CD8-positive, alpha-beta memory T cell (primary cell): ENCODE data around the gene KRT8. TPM values are rescaled to one million over a fixed set of nuclear protein-coding genes. Genes with fewer than 3 reads are reported as not detected.
A peak's percentile ranks its signal among the peaks of the same experiment; 100 is the strongest.

Source experiments
- CTCF ChIA-PET: fragments of 350-600 bp; sonication (Branson Sonifier 250); formaldehyde crosslinking; loops from one replicate; lab custom pipeline; 2021; ENCODE audit warnings: antibody characterized with exemption; lab: Charles Lee
- POLR2A ChIA-PET: fragments of 350-600 bp; sonication (Branson Sonifier 250); formaldehyde crosslinking; loops from one replicate; lab custom pipeline; 2021; ENCODE audit warnings: antibody characterized with exemption; lab: Charles Lee
- DNase-seq, 5 donors: peaks; one replicate each; pipeline versions ENCODE4 v3.0.0 to v3.0.0-alpha.2; 2020 to 2022; ENCODE audit warnings: mixed read lengths in 1 of 5
- H3K27ac ChIP-seq: one replicate; pipeline ENCODE4 v1.7.0; 2013; ENCODE audit warnings: low read depth, mild to moderate bottlenecking, low read length, moderate library complexity
- H3K27me3 ChIP-seq: 2 replicates; pipeline ENCODE4 v1.7.0; 2013; ENCODE audit warnings: low read length, mild to moderate bottlenecking; ENCODE audit not compliant: insufficient read depth, poor library complexity, severe bottlenecking
- H3K36me3 ChIP-seq: 2 replicates; pipeline ENCODE4 v1.7.0; 2013; ENCODE audit warnings: mild to moderate bottlenecking, low read length, moderate library complexity; ENCODE audit not compliant: insufficient read depth
- H3K4me1 ChIP-seq: 2 replicates; pipeline ENCODE4 v1.7.0; 2013; ENCODE audit warnings: mild to moderate bottlenecking, low read length, moderate library complexity; ENCODE audit not compliant: insufficient read depth
- H3K4me3 ChIP-seq: 2 replicates; pipeline ENCODE4 v1.7.0; 2013; ENCODE audit warnings: mild to moderate bottlenecking, low read length
- H3K9me3 ChIP-seq: 2 replicates; pipeline ENCODE4 v1.7.0; 2013; ENCODE audit warnings: mild to moderate bottlenecking, low read length
- H3K27ac Mint-ChIP-seq, 8 donors: one replicate each; pipeline ENCODE4 v1.8.0; 2020 to 2021; ENCODE audit warnings: mixed read lengths in 8 of 8, mild to moderate bottlenecking in 6 of 8, inconsistent platforms in 3 of 8, moderate library complexity in 3 of 8
- H3K27me3 Mint-ChIP-seq, 2 donors: one replicate each; pipeline ENCODE4 v1.8.0; 2020 to 2021; ENCODE audit warnings: mixed read lengths in 2 of 2, mild to moderate bottlenecking in 1 of 2, moderate library complexity in 1 of 2
- H3K36me3 Mint-ChIP-seq, 3 donors: one replicate each; pipeline ENCODE4 v1.8.0; 2020 to 2021; ENCODE audit warnings: mixed read lengths in 3 of 3, inconsistent platforms in 1 of 3, mild to moderate bottlenecking in 1 of 3
- H3K4me1 Mint-ChIP-seq, 3 donors: one replicate each; pipeline ENCODE4 v1.8.0; 2020 to 2021; ENCODE audit warnings: mixed read lengths in 3 of 3, inconsistent platforms in 1 of 3, mild to moderate bottlenecking in 1 of 3
- H3K4me3 Mint-ChIP-seq, 7 donors: one replicate each; pipeline ENCODE4 v1.8.0; 2020 to 2021; ENCODE audit warnings: mixed read lengths in 7 of 7, mild to moderate bottlenecking in 6 of 7, moderate library complexity in 4 of 7, inconsistent platforms in 2 of 7
- H3K9me3 Mint-ChIP-seq, 5 donors: one replicate each; pipeline ENCODE4 v1.8.0; 2020 to 2022; ENCODE audit warnings: mixed read lengths in 5 of 5, mild to moderate bottlenecking in 3 of 5, moderate library complexity in 2 of 5, inconsistent platforms in 1 of 5
- polyA plus RNA-seq: library from polyadenylated mRNA; unstranded; fragments of 300-500 nt; fragmentation: Illumina TruSeq; gene quantifications from one replicate; pipeline ENCODE4 v1.2.3, GENCODE V29; 2021
- total RNA-seq, 2 experiments: library from RNA; stranded (reverse); gene quantifications; one replicate each; pipeline ENCODE4 v1.2.3, GENCODE V29; 2021

Gene KRT8
- total and polyA plus RNA-seq, 3 experiments from 2014 or later = 0.46 to 1.0 TPM; not detected in 1

DNA sequence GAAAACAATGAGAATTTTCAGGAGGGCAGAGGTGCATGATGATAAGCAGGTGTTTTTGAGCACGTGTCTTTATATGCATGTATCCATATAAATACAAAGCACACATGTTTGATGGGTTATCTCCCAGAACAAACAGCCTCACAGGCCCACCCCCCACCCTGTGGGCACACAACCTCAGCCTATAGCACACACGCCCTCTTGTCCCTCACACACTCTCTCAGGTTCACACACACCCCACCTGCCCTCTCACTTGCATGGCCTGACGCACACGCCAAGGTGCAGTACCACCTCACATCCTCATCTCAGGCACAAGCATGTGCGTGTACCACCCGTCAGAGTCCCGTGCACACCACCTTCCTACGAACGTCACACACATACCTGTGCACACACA, 8.6 kb upstream of the KRT8 start:
- H3K36me3 ChIP-seq = no peaks in the 10 kb centered on the region
- H3K9me3 ChIP-seq = no peaks in the 10 kb centered on the region
- H3K27ac Mint-ChIP-seq = peak overlapping the region in 1 of 8 donors; percentile 92
- H3K27me3 ChIP-seq = no peaks in the 10 kb centered on the region
- H3K4me3 Mint-ChIP-seq = no peak overlapping the region
- peaks cover 3 to 10% of the 10 kb centered on the region in 2 donors for H3K27me3 Mint-ChIP-seq
- no peaks in the 10 kb centered on the region for H3K36me3 Mint-ChIP-seq
- no peaks in the 10 kb centered on the region for H3K4me1 ChIP-seq
- H3K9me3 Mint-ChIP-seq = no peaks in the 10 kb centered on the region
- no peaks in the 10 kb centered on the region for H3K4me1 Mint-ChIP-seq
- no peak for DNase-seq
- no peak overlapping the region for H3K4me3 ChIP-seq
- H3K27ac ChIP-seq = no peak overlapping the region
- ChIA-PET CTCF (interaction anchor here (0.8 kb wide), 1 partner anchor 28 kb away, joined by 3 read pairs; no protein-coding TSS in a partner anchor), POLR2A (no interaction called here)

DNA sequence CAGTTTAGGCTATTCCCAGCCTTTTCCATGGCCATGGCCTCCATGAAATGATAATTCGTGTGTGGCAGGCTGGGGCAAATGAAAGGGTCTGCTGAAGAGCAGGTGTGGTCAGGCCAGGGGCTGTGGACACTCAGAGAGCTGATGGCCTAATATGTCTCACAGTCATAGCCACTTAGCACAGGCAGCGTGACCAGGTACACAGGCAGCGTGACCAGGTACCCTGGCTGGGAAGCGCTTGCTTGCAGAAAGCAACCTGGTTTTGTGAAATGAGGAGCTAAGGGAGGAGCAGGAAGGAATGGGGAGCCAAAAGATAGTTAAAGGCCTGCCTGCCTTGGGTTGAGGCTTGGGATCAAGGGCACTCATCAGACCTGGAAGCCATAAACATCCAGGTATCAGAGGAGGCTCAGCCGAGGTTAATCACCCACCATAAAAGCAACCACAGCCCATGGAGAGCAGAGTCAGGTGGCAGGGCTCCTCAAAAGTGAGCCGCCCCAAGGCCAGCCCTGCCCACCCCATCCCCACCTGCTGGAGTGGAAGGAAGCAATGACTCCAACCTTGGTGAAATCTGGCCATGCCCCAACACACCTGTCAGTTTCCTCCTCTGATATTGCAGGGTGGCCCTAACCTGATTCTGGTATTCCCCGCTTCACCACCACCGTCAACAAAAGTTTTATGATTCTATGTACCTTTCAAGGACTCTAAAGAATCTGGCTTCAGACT, 8.0 kb upstream of the KRT8 start:
- no peak overlapping the region for H3K4me3 ChIP-seq
- POLR2A ChIA-PET = no interaction called here
- H3K4me3 Mint-ChIP-seq = no peak overlapping the region
- no peaks in the 10 kb centered on the region for H3K27me3 ChIP-seq
- H3K4me1 Mint-ChIP-seq = no peaks in the 10 kb centered on the region
- peaks cover 3 to 10% of the 10 kb centered on the region in 2 donors for H3K27me3 Mint-ChIP-seq
- H3K27ac ChIP-seq = no peak overlapping the region
- no peak for DNase-seq
- CTCF ChIA-PET = no interaction called here
- no peaks in the 10 kb centered on the region for H3K36me3 Mint-ChIP-seq
- H3K27ac Mint-ChIP-seq = no peak overlapping the region
- H3K9me3 Mint-ChIP-seq = no peaks in the 10 kb centered on the region
- no peaks in the 10 kb centered on the region for H3K9me3 ChIP-seq
- no peaks in the 10 kb centered on the region for H3K36me3 ChIP-seq
- no peaks in the 10 kb centered on the region for H3K4me1 ChIP-seq

DNA sequence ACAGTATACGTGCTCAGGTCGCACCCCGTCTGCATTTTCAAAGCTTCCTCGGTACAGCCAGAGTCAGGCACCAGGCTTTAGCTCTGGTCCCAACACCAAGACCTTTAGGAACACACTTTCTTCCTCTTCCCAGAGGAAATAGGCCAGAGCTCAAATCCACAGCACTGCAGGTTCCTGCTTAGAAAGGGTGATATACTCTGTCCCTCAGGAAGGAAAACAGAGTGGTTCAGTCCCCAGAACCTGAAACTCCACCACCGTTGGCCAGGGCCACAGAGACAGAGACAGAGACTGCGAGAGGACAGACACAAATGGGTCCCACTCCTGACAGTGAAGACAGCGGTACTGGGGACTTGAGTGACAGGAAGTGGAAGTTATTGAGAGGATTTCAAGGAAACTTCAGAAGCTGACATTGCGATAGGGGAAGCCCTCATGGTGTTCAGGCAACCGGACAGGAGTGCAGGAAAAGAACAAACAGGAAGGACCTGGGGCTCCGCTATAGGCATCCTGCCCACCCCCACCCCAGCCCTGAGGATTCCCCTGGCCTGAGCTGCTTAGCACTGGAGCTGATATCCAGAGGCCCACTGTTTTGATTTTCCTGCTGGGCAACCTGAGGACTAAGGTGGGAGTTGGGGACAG, 5.5 kb upstream of the KRT8 start:
- no peaks in the 10 kb centered on the region for H3K9me3 ChIP-seq
- H3K27me3 ChIP-seq = no peaks in the 10 kb centered on the region
- H3K27ac ChIP-seq = no peak overlapping the region
- H3K36me3 ChIP-seq = no peaks in the 10 kb centered on the region
- DNase-seq = no peak
- POLR2A ChIA-PET = no interaction called here
- Mint-ChIP-seq H3K4me1 (peaks cover 0 to 3% (median 0%) of the 10 kb centered on the region in 3 donors), H3K27me3 (peaks cover 3 to 14% of the 10 kb centered on the region in 2 donors), H3K9me3 (no peaks in the 10 kb centered on the region), H3K36me3 (no peaks in the 10 kb centered on the region), H3K27ac (no peak overlapping the region), H3K4me3 (no peak overlapping the region)
- H3K4me1 ChIP-seq = no peaks in the 10 kb centered on the region
- CTCF ChIA-PET = interaction anchor here (1.0 to 1.7 kb wide), 2 partner anchors 25 to 26 kb away, joined by 3 to 5 read pairs; no protein-coding TSS in a partner anchor
- H3K4me3 ChIP-seq = no peak overlapping the region

- Mint-ChIP-seq H3K4me1 (peaks cover 0 to 4% (median 0%) of the 10 kb centered on the region in 3 donors), H3K36me3 (no peaks in the 10 kb centered on the region), H3K4me3 (no peak overlapping the region), H3K27ac (no peak overlapping the region), H3K9me3 (no peaks in the 10 kb centered on the region), H3K27me3 (peaks cover 2 to 14% of the 10 kb centered on the region in 2 donors)
- H3K4me1 ChIP-seq = no peaks in the 10 kb centered on the region
- ChIA-PET CTCF (interaction anchor here (1.0 to 1.7 kb wide), 4 partner anchors 9 to 30 kb away, joined by 3 to 5 read pairs (median 4); no protein-coding TSS in a partner anchor), POLR2A (no interaction called here)
- no peak for DNase-seq
- no peaks in the 10 kb centered on the region for H3K9me3 ChIP-seq
- no peak overlapping the region for H3K27ac ChIP-seq
- no peaks in the 10 kb centered on the region for H3K27me3 ChIP-seq
- H3K36me3 ChIP-seq = no peaks in the 10 kb centered on the region
- no peak overlapping the region for H3K4me3 ChIP-seq
Measured at GRCh38 chr12:52909796-52910195, 4.9 kb upstream of the KRT8 start.

DNA sequence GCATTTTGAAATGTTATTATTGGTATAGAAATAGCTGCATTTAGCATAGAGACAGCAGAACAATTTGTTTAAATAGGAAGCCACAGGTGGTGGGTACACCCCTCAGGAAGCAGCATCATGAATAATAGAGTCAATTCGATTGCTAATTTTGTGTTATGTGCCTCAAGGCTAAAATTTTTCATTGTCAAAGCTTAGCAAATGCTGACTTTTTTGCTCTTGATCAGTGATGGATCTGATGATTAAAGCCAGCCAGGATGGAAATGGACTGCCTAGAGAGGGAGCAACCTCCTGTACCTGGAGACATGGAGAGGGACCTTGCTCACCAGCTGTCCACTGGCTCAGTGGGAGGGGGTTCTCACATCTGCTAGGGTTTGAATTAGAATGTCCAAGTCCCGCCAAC, 4.5 kb upstream of the KRT8 start:
- POLR2A ChIA-PET = no interaction called here

GRCh38 chr12:52907092-52907810, 2.4 kb upstream of the KRT8 start:
- Mint-ChIP-seq H3K27me3 (peaks cover 0 to 7% of the 10 kb centered on the region in 2 donors), H3K27ac (peak overlapping the region in 1 of 8 donors; percentile 3), H3K36me3 (no peaks in the 10 kb centered on the region), H3K4me1 (peaks cover 5 to 10% (median 9%) of the 10 kb centered on the region in 3 donors), H3K4me3 (no peak overlapping the region), H3K9me3 (no peaks in the 10 kb centered on the region)
- Histone ChIP-seq H3K27me3 (no peaks in the 10 kb centered on the region), H3K4me3 (no peak overlapping the region), H3K4me1 (peaks cover 7% of the 10 kb centered on the region), H3K36me3 (no peaks in the 10 kb centered on the region), H3K9me3 (no peaks in the 10 kb centered on the region), H3K27ac (peak overlapping the region; percentile 64)
- no peak for DNase-seq
- CTCF ChIA-PET = interaction anchor here (0.7 kb wide), 1 partner anchor 376 kb away, joined by 3 read pairs; no protein-coding TSS in a partner anchor
- POLR2A ChIA-PET = no interaction called here

More for the DNA sequence above, 4.5 kb upstream of the KRT8 start:
- Mint-ChIP-seq H3K36me3 (no peaks in the 10 kb centered on the region), H3K9me3 (no peaks in the 10 kb centered on the region), H3K27ac (no peak overlapping the region), H3K4me3 (no peak overlapping the region), H3K4me1 (peaks cover 0 to 4% (median 0%) of the 10 kb centered on the region in 3 donors), H3K27me3 (peaks cover 0 to 14% of the 10 kb centered on the region in 2 donors)
- no peaks in the 10 kb centered on the region for H3K36me3 ChIP-seq
- no peak overlapping the region for H3K4me3 ChIP-seq
- H3K27ac ChIP-seq = no peak overlapping the region
- no peaks in the 10 kb centered on the region for H3K9me3 ChIP-seq
- CTCF ChIA-PET = interaction anchor here (1.0 to 1.7 kb wide), 3 partner anchors 9 to 29 kb away, joined by 4 to 5 read pairs (median 5); no protein-coding TSS in a partner anchor
- no peak for DNase-seq
- H3K27me3 ChIP-seq = no peaks in the 10 kb centered on the region
- H3K4me1 ChIP-seq = no peaks in the 10 kb centered on the region

DNA sequence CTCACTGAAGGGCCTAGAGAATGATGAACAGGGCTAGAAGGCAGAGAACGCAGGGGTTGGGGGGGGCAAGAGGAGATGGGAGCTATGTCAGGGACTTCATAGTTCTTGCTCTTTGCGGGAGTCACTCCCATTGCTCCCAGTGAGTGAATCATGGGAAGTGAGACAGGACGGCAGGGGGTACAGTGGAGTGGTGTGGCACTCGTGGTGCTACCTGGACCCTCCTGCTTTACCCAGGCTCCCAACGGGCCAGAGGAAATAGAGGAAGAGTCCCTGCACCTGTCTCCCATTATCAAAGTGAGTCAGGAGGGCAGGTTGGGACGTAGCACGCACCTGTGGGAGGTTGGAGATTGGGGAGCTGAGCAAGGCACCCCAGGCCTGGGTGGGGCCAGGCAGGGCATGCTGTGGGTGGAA, 1.3 kb upstream of the KRT8 start:
- Mint-ChIP-seq H3K4me3 (no peak overlapping the region), H3K36me3 (no peaks in the 10 kb centered on the region), H3K27ac (peak overlapping the region in 1 of 8 donors; percentile 29), H3K27me3 (peaks cover 0 to 9% of the 10 kb centered on the region in 2 donors), H3K4me1 (peaks cover 5 to 10% (median 9%) of the 10 kb centered on the region in 3 donors), H3K9me3 (no peaks in the 10 kb centered on the region)
- DNase-seq = no peak
- H3K9me3 ChIP-seq = no peaks in the 10 kb centered on the region
- H3K4me3 ChIP-seq = no peak overlapping the region
- CTCF ChIA-PET = interaction anchor here (0.7 kb wide), 1 partner anchor 377 kb away, joined by 3 read pairs; no protein-coding TSS in a partner anchor
- H3K4me1 ChIP-seq = peaks cover 7% of the 10 kb centered on the region
- POLR2A ChIA-PET = no interaction called here
- H3K27ac ChIP-seq = no peak overlapping the region
- H3K27me3 ChIP-seq = no peaks in the 10 kb centered on the region
- H3K36me3 ChIP-seq = no peaks in the 10 kb centered on the region
